Measurements from ENCODE around the gene OST4. TPM values are rescaled to one million over a fixed set of nuclear protein-coding genes. Genes with fewer than 3 reads are reported as not detected.
"Not testable (repeated sequence)": the region's sequence is repeated elsewhere in the genome, so short reads cannot be mapped to it uniquely, and the experiment has no call there.

OST4 gene
- 273 TPM for total RNA-seq
- polyA plus RNA-seq, result 386 TPM

GRCh38 chr2:27071277-27071989 is at the start of gene OST4:
Gene OST4 (minus strand): TSS chr2:27071654.
- WGBS, result under 1% methylated on average over 86 of the region's 86 CpGs
- peak; percentile 66 for DNase-seq (ENCODE audit: extremely low spot score)
- H3K36me3 ChIP-seq (ENCODE audit: insufficient read depth), result no peaks in the 10 kb centered on the region
- H3K4me1 ChIP-seq (ENCODE audit: insufficient read depth), result no peaks in the 10 kb centered on the region
- peak within 1 kb of the TSS; percentile 97 for H3K27ac ChIP-seq (ENCODE audit: low read depth)
- peak within 1 kb of the TSS; percentile 76 for H3K4me3 ChIP-seq (ENCODE audit: low read depth, low read length)

GRCh38 chr2:27119330-27119670 is 47.8 kb upstream of the OST4 start:
- not testable (repeated sequence) for H3K4me1 ChIP-seq (ENCODE audit: insufficient read depth); H3K36me3 ChIP-seq (ENCODE audit: insufficient read depth); H3K4me3 ChIP-seq (ENCODE audit: low read depth, low read length); DNase-seq (ENCODE audit: extremely low spot score); H3K27ac ChIP-seq (ENCODE audit: low read depth)
- WGBS, result 83% methylated on average over 8 of the region's 8 CpGs

GRCh38 chr2:27118525-27119329 is 47.3 kb upstream of the OST4 start, which contains the start of gene CGREF1:
Gene CGREF1 (minus strand): TSS chr2:27119128. CDS start chr2:27104366, 14,762 bp downstream.
- 4% methylated on average over 84 of the region's 84 CpGs for WGBS
- no peak for DNase-seq (ENCODE audit: extremely low spot score)
- H3K27ac ChIP-seq (ENCODE audit: low read depth), result no peak within 1 kb of the TSS
- H3K4me1 ChIP-seq (ENCODE audit: insufficient read depth), result no peaks in the 10 kb centered on the region
- H3K4me3 ChIP-seq (ENCODE audit: low read depth, low read length), result peak within 1 kb of the TSS; percentile 40
- H3K36me3 ChIP-seq (ENCODE audit: insufficient read depth), result no peaks in the 10 kb centered on the region

- Histone ChIP-seq H3K36me3 (ENCODE audit: insufficient read depth) (no peaks in the 10 kb centered on the region), H3K4me3 (ENCODE audit: low read depth, low read length) (peak overlapping the region; percentile 40), H3K27ac (ENCODE audit: low read depth) (no peak overlapping the region), H3K4me1 (ENCODE audit: insufficient read depth) (no peaks in the 10 kb centered on the region)
- 23% methylated on average over 14 of the region's 14 CpGs for WGBS
- DNase-seq (ENCODE audit: extremely low spot score), result no peak
Observed at GRCh38 chr2:27117995-27118524, 46.6 kb upstream of the OST4 start.

GRCh38 chr2:27115519-27115918 is 44.1 kb upstream of the OST4 start:
- no peak for DNase-seq (ENCODE audit: extremely low spot score)
- Histone ChIP-seq H3K36me3 (ENCODE audit: insufficient read depth) (no peaks in the 10 kb centered on the region), H3K4me3 (ENCODE audit: low read depth, low read length) (no peak overlapping the region), H3K27ac (ENCODE audit: low read depth) (no peak overlapping the region), H3K4me1 (ENCODE audit: insufficient read depth) (no peaks in the 10 kb centered on the region)
- WGBS, result 61% methylated on average over 2 of the region's 2 CpGs

GRCh38 chr2:27111392-27112078 is 40.1 kb upstream of the OST4 start:
- H3K27ac ChIP-seq (ENCODE audit: low read depth); H3K36me3 ChIP-seq (ENCODE audit: insufficient read depth); H3K4me3 ChIP-seq (ENCODE audit: low read depth, low read length); DNase-seq (ENCODE audit: extremely low spot score); H3K4me1 ChIP-seq (ENCODE audit: insufficient read depth): not testable (repeated sequence)
- 93% methylated on average over 49 of the region's 49 CpGs for WGBS

GRCh38 chr2:27110603-27111352 is 39.3 kb upstream of the OST4 start:
- not testable (repeated sequence) for H3K36me3 ChIP-seq (ENCODE audit: insufficient read depth); H3K4me3 ChIP-seq (ENCODE audit: low read depth, low read length); DNase-seq (ENCODE audit: extremely low spot score); H3K4me1 ChIP-seq (ENCODE audit: insufficient read depth); H3K27ac ChIP-seq (ENCODE audit: low read depth)
- 72% methylated on average over 24 of the region's 24 CpGs for WGBS

GRCh38 chr2:27109083-27109482 is 37.6 kb upstream of the OST4 start:
- H3K27ac ChIP-seq (ENCODE audit: low read depth), result no peak overlapping the region
- H3K36me3 ChIP-seq (ENCODE audit: insufficient read depth), result no peaks in the 10 kb centered on the region
- 90% methylated on average over 3 of the region's 3 CpGs for WGBS
- DNase-seq (ENCODE audit: extremely low spot score), result no peak
- no peak overlapping the region for H3K4me3 ChIP-seq (ENCODE audit: low read depth, low read length)
- H3K4me1 ChIP-seq (ENCODE audit: insufficient read depth), result no peaks in the 10 kb centered on the region

GRCh38 chr2:27108221-27108620 is 36.8 kb upstream of the OST4 start:
- H3K4me3 ChIP-seq (ENCODE audit: low read depth, low read length), result no peak overlapping the region

GRCh38 chr2:27105981-27106380 is 34.5 kb upstream of the OST4 start:
- no peak for DNase-seq (ENCODE audit: extremely low spot score)
- Histone ChIP-seq H3K36me3 (ENCODE audit: insufficient read depth) (no peaks in the 10 kb centered on the region), H3K27ac (ENCODE audit: low read depth) (no peak overlapping the region), H3K4me3 (ENCODE audit: low read depth, low read length) (no peak overlapping the region), H3K4me1 (ENCODE audit: insufficient read depth) (no peaks in the 10 kb centered on the region)
- 71% methylated on average over 3 of the region's 3 CpGs for WGBS

More at GRCh38 chr2:27108221-27108620, 36.8 kb upstream of the OST4 start:
- 80% methylated on average over 2 of the region's 2 CpGs for WGBS
- no peak for DNase-seq (ENCODE audit: extremely low spot score)
- Histone ChIP-seq H3K27ac (ENCODE audit: low read depth) (no peak overlapping the region), H3K36me3 (ENCODE audit: insufficient read depth) (no peaks in the 10 kb centered on the region), H3K4me1 (ENCODE audit: insufficient read depth) (no peaks in the 10 kb centered on the region)

- DNase-seq (ENCODE audit: extremely low spot score), result no peak
- H3K36me3 ChIP-seq (ENCODE audit: insufficient read depth), result no peaks in the 10 kb centered on the region
- H3K27ac ChIP-seq (ENCODE audit: low read depth), result no peak overlapping the region
- WGBS, result 69% methylated on average over 5 of the region's 5 CpGs
- no peaks in the 10 kb centered on the region for H3K4me1 ChIP-seq (ENCODE audit: insufficient read depth)
- no peak overlapping the region for H3K4me3 ChIP-seq (ENCODE audit: low read depth, low read length)
Observed at GRCh38 chr2:27102329-27102728, 30.9 kb upstream of the OST4 start.

GRCh38 chr2:27100036-27100435 is 28.6 kb upstream of the OST4 start:
- Histone ChIP-seq H3K27ac (ENCODE audit: low read depth) (no peak overlapping the region), H3K4me1 (ENCODE audit: insufficient read depth) (no peaks in the 10 kb centered on the region), H3K36me3 (ENCODE audit: insufficient read depth) (no peaks in the 10 kb centered on the region), H3K4me3 (ENCODE audit: low read depth, low read length) (no peak overlapping the region)
- no peak for DNase-seq (ENCODE audit: extremely low spot score)
- 80% methylated on average over 10 of the region's 10 CpGs for WGBS

GRCh38 chr2:27099334-27099955 is 28.0 kb upstream of the OST4 start:
- no peaks in the 10 kb centered on the region for H3K36me3 ChIP-seq (ENCODE audit: insufficient read depth)
- 92% methylated on average over 19 of the region's 19 CpGs for WGBS
- no peaks in the 10 kb centered on the region for H3K4me1 ChIP-seq (ENCODE audit: insufficient read depth)
- H3K4me3 ChIP-seq (ENCODE audit: low read depth, low read length), result no peak overlapping the region
- no peak for DNase-seq (ENCODE audit: extremely low spot score)
- H3K27ac ChIP-seq (ENCODE audit: low read depth), result no peak overlapping the region
